H9 (cell line): ENCODE results near the gene PNPLA6. TPM values are rescaled to one million over a fixed set of nuclear protein-coding genes. Genes with fewer than 3 reads are reported as not detected.

Experiments used
- DNase-seq: peaks from one replicate; pipeline ENCODE4 v3.0.0-alpha.2; 2017
- H2AFZ ChIP-seq: one replicate; pipeline ENCODE4 v1.6.1; 2013; ENCODE audit warnings: mild to moderate bottlenecking, low read length, control low read depth, moderate library complexity
- H2AK5ac ChIP-seq: 2 replicates; pipeline ENCODE4 v1.6.1; 2013; ENCODE audit warnings: low read length, control low read depth, mixed read lengths; ENCODE audit not compliant: insufficient read length
- H2BK120ac ChIP-seq: one replicate; pipeline ENCODE4 v1.6.1; 2013; ENCODE audit warnings: low read depth, mild to moderate bottlenecking, low read length, control low read depth, inconsistent platforms; ENCODE audit not compliant: poor library complexity, severe bottlenecking
- H2BK12ac ChIP-seq: 2 replicates; pipeline ENCODE4 v1.6.1; 2013; ENCODE audit warnings: low read length, control low read depth, mixed read lengths, low read depth; ENCODE audit not compliant: insufficient read length
- H2BK15ac ChIP-seq: 2 replicates; pipeline ENCODE4 v1.6.1; 2013; ENCODE audit warnings: low read depth, low read length, control low read depth
- H2BK20ac ChIP-seq: one replicate; pipeline ENCODE4 v1.6.1; 2013; ENCODE audit warnings: low read depth, mild to moderate bottlenecking, low read length, control low read depth, inconsistent platforms; ENCODE audit not compliant: poor library complexity, severe bottlenecking
- H2BK5ac ChIP-seq: 2 replicates; pipeline ENCODE4 v1.6.1; 2013; ENCODE audit warnings: low read length, control low read depth, mixed read lengths; ENCODE audit not compliant: insufficient read length
- H3K14ac ChIP-seq: 2 replicates; pipeline ENCODE4 v1.6.1; 2013; ENCODE audit warnings: low read length, control low read depth; ENCODE audit not compliant: insufficient read depth
- H3K18ac ChIP-seq: 2 replicates; pipeline ENCODE4 v1.6.1; 2013; ENCODE audit warnings: low read depth, mild to moderate bottlenecking, mixed read lengths, low read length, control low read depth; ENCODE audit not compliant: insufficient read length
- H3K23ac ChIP-seq: 2 replicates; pipeline ENCODE4 v1.6.1; 2013; ENCODE audit warnings: low read length, control low read depth, mixed read lengths, low read depth; ENCODE audit not compliant: insufficient read length
- H3K23me2 ChIP-seq: 2 replicates; pipeline ENCODE4 v1.6.1; 2013; ENCODE audit warnings: low read depth, mild to moderate bottlenecking, mixed read lengths, low read length, control low read depth; ENCODE audit not compliant: insufficient read length, poor library complexity, severe bottlenecking
- H3K27ac ChIP-seq: 2 replicates; pipeline ENCODE4 v1.5.1; 2013; ENCODE audit warnings: low read length, control low read depth, mixed read lengths, low read depth; ENCODE audit not compliant: insufficient read length
- H3K27me3 ChIP-seq: 2 replicates; pipeline ENCODE4 v1.6.1; 2013; ENCODE audit warnings: low read length, control low read depth, inconsistent platforms; ENCODE audit not compliant: insufficient read depth
- H3K4ac ChIP-seq: 2 replicates; pipeline ENCODE4 v1.6.1; 2013; ENCODE audit warnings: low read depth, mild to moderate bottlenecking, control low read depth, inconsistent platforms, low read length, moderate library complexity
- H3K4me1 ChIP-seq: 2 replicates; pipeline ENCODE4 v1.6.1; 2013; ENCODE audit warnings: low read length, control low read depth, inconsistent platforms; ENCODE audit not compliant: insufficient read depth
- H3K4me2 ChIP-seq: 2 replicates; pipeline ENCODE4 v1.6.1; 2013; ENCODE audit warnings: low read length, control low read depth, mixed read lengths; ENCODE audit not compliant: insufficient read length, insufficient read depth
- H3K56ac ChIP-seq: 2 replicates; pipeline ENCODE4 v1.6.1; 2013; ENCODE audit warnings: low read depth, mild to moderate bottlenecking, mixed read lengths, low read length, control low read depth; ENCODE audit not compliant: insufficient read length
- H3K79me1 ChIP-seq: 2 replicates; pipeline ENCODE4 v1.6.1; 2013; ENCODE audit warnings: low read depth, mild to moderate bottlenecking, moderate library complexity, low read length, control low read depth, inconsistent platforms; ENCODE audit not compliant: insufficient read depth, poor library complexity, severe bottlenecking
- H3K79me2 ChIP-seq: 2 replicates; pipeline ENCODE4 v1.6.1; 2013; ENCODE audit warnings: low read length, control low read depth, inconsistent platforms; ENCODE audit not compliant: insufficient read depth
- H3K9ac ChIP-seq: 2 replicates; pipeline ENCODE4 v1.6.1; 2013; ENCODE audit warnings: low read length, control low read depth, mixed read lengths; ENCODE audit not compliant: insufficient read length; ENCODE audit errors: extremely low read depth
- H3K9me3 ChIP-seq: one replicate; pipeline ENCODE4 v1.6.1; 2013; ENCODE audit warnings: low read depth, low read length, inconsistent platforms; ENCODE audit not compliant: control insufficient read depth
- H3T11ph ChIP-seq: one replicate; pipeline ENCODE4 v1.6.1; 2013; ENCODE audit warnings: mild to moderate bottlenecking, low read length, control low read depth, inconsistent platforms
- H4K20me1 ChIP-seq: one replicate; pipeline ENCODE4 v1.6.1; 2013; ENCODE audit not compliant: control insufficient read depth, insufficient read length, insufficient read depth
- H4K5ac ChIP-seq: 2 replicates; pipeline ENCODE4 v1.6.1; 2013; ENCODE audit warnings: low read depth, mild to moderate bottlenecking, mixed read lengths, low read length, control low read depth; ENCODE audit not compliant: insufficient read length
- H4K8ac ChIP-seq: replicated peaks from 2 replicates; pipeline ENCODE4 v1.6.1; 2013; ENCODE audit warnings: low read length, control low read depth, mixed read lengths, low read depth; ENCODE audit not compliant: insufficient read length
- H4K91ac ChIP-seq: 2 replicates; pipeline ENCODE4 v1.6.1; 2013; ENCODE audit warnings: low read depth, mild to moderate bottlenecking, moderate library complexity, mixed read lengths, low read length, control low read depth; ENCODE audit not compliant: insufficient read length
- H3K27ac Mint-ChIP-seq, 3 experiments: 2 replicates in 2 of 3; 3 replicates in 1 of 3; pipeline ENCODE4 v1.8.0; 2020 to 2021; ENCODE audit warnings: mixed read lengths in 3 of 3, mild to moderate bottlenecking in 1 of 3, moderate library complexity in 1 of 3
- H3K27me3 Mint-ChIP-seq: 2 replicates; pipeline ENCODE4 v1.8.0; 2021; ENCODE audit warnings: low read depth, mild to moderate bottlenecking, moderate library complexity, mixed read lengths
- H3K36me3 Mint-ChIP-seq, 3 experiments: 2 replicates in 2 of 3; 3 replicates in 1 of 3; pipeline ENCODE4 v1.8.0; 2020 to 2021; ENCODE audit warnings: low read depth in 3 of 3, mixed read lengths in 3 of 3; ENCODE audit not compliant: insufficient read depth in 1 of 3
- H3K4me1 Mint-ChIP-seq, 2 experiments: 2 replicates each; pipeline ENCODE4 v1.8.0; 2020; ENCODE audit warnings: mixed read lengths in 2 of 2
- H3K4me3 Mint-ChIP-seq, 2 experiments: 2 replicates in 1 of 2; 3 replicates in 1 of 2; pipeline ENCODE4 v1.8.0; 2020 to 2021; ENCODE audit warnings: mild to moderate bottlenecking in 2 of 2, mixed read lengths in 2 of 2, moderate library complexity in 1 of 2
- H3K9me3 Mint-ChIP-seq, 2 experiments: 2 replicates in 1 of 2; 3 replicates in 1 of 2; pipeline ENCODE4 v1.8.0; 2020; ENCODE audit warnings: mild to moderate bottlenecking in 2 of 2, mixed read lengths in 2 of 2, moderate library complexity in 1 of 2
- CTCF ChIP-seq: fragments of 200-600 bp; sonication (generic); conservative IDR thresholded peaks from 3 replicates; pipeline ENCODE4 v1.8.0; 2021; ENCODE audit warnings: antibody characterized with exemption, mild to moderate bottlenecking
- WGBS: extraction: QIAGEN DNeasy Blood & Tissue Kit; methylation state at CpG from one replicate; pipeline ENCODE4 v1.1.7; 2013; ENCODE audit warnings: missing lambda C conversion rate, low lambda C conversion rate, mixed read lengths; ENCODE audit not compliant: insufficient read length; ENCODE audit errors: extremely low coverage; 5-methylcytosine and 5-hydroxymethylcytosine counted together
- total RNA-seq: library from RNA; stranded (reverse); gene quantifications from 2 replicates; pipeline ENCODE4 v1.2.1, GENCODE V29; 2021

Gene PNPLA6
- total RNA-seq, 1 experiment from 2014 or later = 130 TPM

DNA sequence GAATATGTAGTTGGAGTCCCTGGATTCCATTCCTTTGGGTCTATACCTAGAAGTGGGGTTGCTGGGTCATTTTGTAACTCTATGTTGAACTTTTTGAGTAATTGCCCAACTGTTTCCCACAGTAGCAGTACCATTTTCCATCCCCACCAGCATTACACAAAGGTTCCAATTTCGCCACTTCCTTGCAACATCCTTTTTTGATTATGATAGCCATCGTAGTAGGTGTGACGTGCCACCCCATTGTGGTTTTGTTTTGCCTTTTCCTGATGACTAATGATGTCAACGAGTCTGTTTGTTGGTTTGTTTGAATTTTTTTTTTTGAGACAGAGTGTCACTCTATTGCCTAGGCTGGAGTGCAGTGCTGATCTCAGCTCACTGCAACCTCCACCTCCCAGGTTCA, 43.4 kb upstream of the PNPLA6 start:
- no peak overlapping the region for H2BK20ac ChIP-seq
- no peak overlapping the region for H2AK5ac ChIP-seq
- no peak overlapping the region for H4K91ac ChIP-seq
- no peak overlapping the region for H3K23ac ChIP-seq
- H4K5ac ChIP-seq = no peak overlapping the region
- no peak overlapping the region for H2BK15ac ChIP-seq
- H3K79me2 ChIP-seq = no peaks in the 10 kb centered on the region
- H3K4me2 ChIP-seq = no peak overlapping the region
- no peak for TF ChIP-seq CTCF
- no peak overlapping the region for H4K8ac ChIP-seq
- WGBS = no CpG with 5 or more reads among the region's 4 CpGs
- no peaks in the 10 kb centered on the region for H3K9me3 Mint-ChIP-seq
- no peak overlapping the region for H3K9ac ChIP-seq
- H3K14ac ChIP-seq = no peak overlapping the region
- no peaks in the 10 kb centered on the region for H3K9me3 ChIP-seq
- H3K27ac Mint-ChIP-seq = no peak overlapping the region
- H3K18ac ChIP-seq = no peak overlapping the region
- no peak overlapping the region for H2BK120ac ChIP-seq
- no peak overlapping the region for H2AFZ ChIP-seq
- no peak overlapping the region for H3K4me3 Mint-ChIP-seq
- no peaks in the 10 kb centered on the region for H3K27me3 ChIP-seq
- peaks cover 11% of the 10 kb centered on the region for H3K27me3 Mint-ChIP-seq
- H3K4me1 Mint-ChIP-seq = peaks cover 8 to 18% of the 10 kb centered on the region in 2 experiments
- no peak overlapping the region for H3K4ac ChIP-seq
- no peaks in the 10 kb centered on the region for H3K36me3 Mint-ChIP-seq
- H3K4me1 ChIP-seq = peaks cover 5% of the 10 kb centered on the region; the same call in 1 of the 2 replicates
- DNase-seq = no peak
- no peaks in the 10 kb centered on the region for H4K20me1 ChIP-seq
- no peaks in the 10 kb centered on the region for H3K79me1 ChIP-seq
- no peak overlapping the region for H3K27ac ChIP-seq
- H3K23me2 ChIP-seq = peaks cover 3% of the 10 kb centered on the region
- H2BK5ac ChIP-seq = no peak overlapping the region
- no peak overlapping the region for H3T11ph ChIP-seq
- H3K56ac ChIP-seq = no peak overlapping the region
- H2BK12ac ChIP-seq = no peak overlapping the region
